Measurements from ENCODE around the gene FBXW4.

- TF ChIP-seq EP300 (IDR thresholded peaks at IDR 0.05; ENCODE audit: borderline replicate concordance) (no peak), USF1 (IDR thresholded peaks at IDR 0.05) (no peak), CEBPB (IDR thresholded peaks at IDR 0.05) (no peak), NFIC (IDR thresholded peaks at IDR 0.05) (no peak), ZBTB7A (IDR thresholded peaks at IDR 0.05; ENCODE audit: low read depth) (no peak), YY1 (IDR thresholded peaks at IDR 0.05; ENCODE audit: low read depth) (no peak), CREB1 (IDR thresholded peaks at IDR 0.05; ENCODE audit: low read depth) (no peak), MAX (IDR thresholded peaks at IDR 0.05) (no peak), REST (IDR thresholded peaks at IDR 0.05; ENCODE audit: low read depth) (no peak), TCF12 (IDR thresholded peaks at IDR 0.05; ENCODE audit: low read depth) (no peak), EGR1 (IDR thresholded peaks at IDR 0.05) (no peak), TAF1 (IDR thresholded peaks at IDR 0.05; ENCODE audit: low read depth) (no peak), TEAD4 (IDR thresholded peaks at IDR 0.05) (no peak), RAD21 (IDR thresholded peaks at IDR 0.05; ENCODE audit: low read depth) (no peak)
Observed at GRCh38 chr10:101576211-101576863, 118.6 kb downstream of the FBXW4 start.
